ENCODE measurements around the gene UBP1. TPM values are rescaled to one million over a fixed set of nuclear protein-coding genes. Genes with fewer than 3 reads are reported as not detected.

Gene UBP1
- total and polyA plus RNA-seq, 9 of the 15 experiments (the other 6 are each of a cell fraction or from before 2014, with no cell fraction given), result 13.6 to 143 (median 79.6) TPM

DNA sequence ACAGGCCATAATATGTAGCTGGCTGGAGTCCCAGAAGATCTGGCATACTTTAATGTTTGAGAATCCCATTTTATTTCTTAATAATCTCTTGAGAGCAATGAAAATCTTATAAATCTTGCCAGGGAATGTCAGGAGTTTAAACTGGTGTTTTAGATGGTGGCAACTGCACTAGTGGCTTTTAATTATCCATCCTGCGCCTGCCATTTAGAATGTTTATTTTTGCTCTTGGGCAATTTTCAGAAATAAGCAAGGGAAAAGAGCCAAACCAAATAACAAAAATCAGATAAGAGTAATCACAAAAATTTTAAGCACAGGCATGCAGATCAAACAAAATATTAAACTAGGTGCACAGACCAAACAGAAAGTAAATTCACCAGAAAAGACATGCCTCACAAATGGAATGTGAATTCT, 41.9 kb upstream of the UBP1 start:
- no peak for DNase-seq (ENCODE audit: extremely low read depth in 1 of 4, low spot score in 3 of 4)
- BruUV-seq (replicated peaks), result no TSS peak
- in situ Hi-C loops (cut with MboI), result no loop called here
- ChIA-PET CTCF (ENCODE audit: low intra/inter-chr PET ratio) (no interaction called here), POLR2A (no interaction called here)
- no peak overlapping the region for H3K27ac ChIP-seq (ENCODE audit: extremely low read depth, low read depth, low read length)
- H3K36me3 ChIP-seq (ENCODE audit: control insufficient read depth, insufficient read depth, low read length), result no peaks in the 10 kb centered on the region
- 46% methylated on average over 1 of the region's 1 CpG for WGBS (ENCODE audit: insufficient coverage, low coverage, missing lambda C conversion rate)
- TF ChIP-seq ZNF121 (CRISPR knock-in tag; conservative IDR thresholded peaks at IDR 0.05), result no peak
- TF ChIP-seq, protein P1, sequence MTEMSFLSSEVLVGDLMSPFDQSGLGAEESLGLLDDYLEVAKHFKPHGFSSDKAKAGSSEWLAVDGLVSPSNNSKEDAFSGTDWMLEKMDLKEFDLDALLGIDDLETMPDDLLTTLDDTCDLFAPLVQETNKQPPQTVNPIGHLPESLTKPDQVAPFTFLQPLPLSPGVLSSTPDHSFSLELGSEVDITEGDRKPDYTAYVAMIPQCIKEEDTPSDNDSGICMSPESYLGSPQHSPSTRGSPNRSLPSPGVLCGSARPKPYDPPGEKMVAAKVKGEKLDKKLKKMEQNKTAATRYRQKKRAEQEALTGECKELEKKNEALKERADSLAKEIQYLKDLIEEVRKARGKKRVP (CRISPR knock-in tag; IDR thresholded peaks at IDR 0.05), result no peak
- ATAC-seq, result no peak
- no peaks in the 10 kb centered on the region for H3K9me1 ChIP-seq (ENCODE audit: control insufficient read depth, insufficient read depth, low read length)
- no peak overlapping the region for H3K4me2 ChIP-seq (ENCODE audit: insufficient read depth, low read length)
- H4K20me1 ChIP-seq (replicated peaks; ENCODE audit: control insufficient read depth, insufficient read depth, low read length), result no peaks in the 10 kb centered on the region
- H3K79me2 ChIP-seq (ENCODE audit: control insufficient read depth, insufficient read depth, low read length), result no peaks in the 10 kb centered on the region
- FAIRE-seq, result no peak
- no peak overlapping the region for H3K4me3 ChIP-seq
- intact Hi-C loops (cut with micrococcal nuclease), result no loop called here
- H3K9ac ChIP-seq (ENCODE audit: insufficient read depth in 1 of 2, low read depth in 2 of 2, low read length in 2 of 2), result no peak overlapping the region
- H3K27me3 ChIP-seq (ENCODE audit: control insufficient read depth in 2 of 2, insufficient read depth in 2 of 2, low read length in 2 of 2), result no peaks in the 10 kb centered on the region
- H3K4me1 ChIP-seq (replicated peaks in 1 of 2; ENCODE audit: control insufficient read depth in 2 of 2, insufficient read depth in 2 of 2, low read length in 2 of 2), result peaks cover 0 to 4% of the 10 kb centered on the region in 2 experiments; a peak in 2 of 5 replicates
- no peaks in the 10 kb centered on the region for H3K9me3 ChIP-seq (replicated peaks; ENCODE audit: control insufficient read depth, insufficient read depth, low read depth, low read length)
- H2AFZ ChIP-seq (ENCODE audit: low read depth, low read length), result no peak overlapping the region

DNA sequence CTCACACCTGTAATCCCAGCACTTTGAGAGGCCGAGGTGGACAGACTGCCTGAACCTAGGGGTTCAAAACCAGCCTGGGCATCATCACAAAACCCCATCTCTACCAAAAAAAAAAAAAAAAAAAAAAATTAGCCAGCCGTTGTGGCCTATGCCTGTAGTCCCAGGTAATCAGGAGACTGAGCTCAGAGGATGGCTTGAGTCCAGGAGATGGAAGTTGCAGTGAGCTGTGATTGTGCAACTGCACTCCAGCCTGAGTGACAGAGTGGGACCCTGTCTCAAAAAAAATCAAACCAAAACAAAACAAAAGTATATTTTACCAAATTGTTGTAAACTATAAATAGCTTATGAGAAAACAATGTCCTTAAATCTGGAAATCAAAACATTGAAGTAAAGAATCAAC, 34.7 kb upstream of the UBP1 start:
- BruUV-seq (replicated peaks), result no TSS peak
- no peaks in the 10 kb centered on the region for H3K9me3 ChIP-seq (replicated peaks; ENCODE audit: control insufficient read depth, insufficient read depth, low read depth, low read length)
- H2AFZ ChIP-seq (ENCODE audit: low read depth, low read length), result no peak overlapping the region
- H3K4me3 ChIP-seq, result no peak overlapping the region
- DNase-seq (ENCODE audit: extremely low read depth in 1 of 4, low spot score in 3 of 4), result no peak
- no peaks in the 10 kb centered on the region for H4K20me1 ChIP-seq (replicated peaks; ENCODE audit: control insufficient read depth, insufficient read depth, low read length)
- no peaks in the 10 kb centered on the region for H3K36me3 ChIP-seq (ENCODE audit: control insufficient read depth, insufficient read depth, low read length)
- no peak overlapping the region for H3K9ac ChIP-seq (ENCODE audit: insufficient read depth in 1 of 2, low read depth in 2 of 2, low read length in 2 of 2)
- no peak overlapping the region for H3K4me2 ChIP-seq (ENCODE audit: insufficient read depth, low read length)
- ChIA-PET CTCF (ENCODE audit: low intra/inter-chr PET ratio) (no interaction called here), POLR2A (no interaction called here)
- H3K4me1 ChIP-seq (replicated peaks in 1 of 2; ENCODE audit: control insufficient read depth in 2 of 2, insufficient read depth in 2 of 2, low read length in 2 of 2), result peaks cover 0 to 4% of the 10 kb centered on the region in 2 experiments; a peak in 1 of 5 replicates
- no peaks in the 10 kb centered on the region for H3K79me2 ChIP-seq (ENCODE audit: control insufficient read depth, insufficient read depth, low read length)
- WGBS (ENCODE audit: insufficient coverage, low coverage, missing lambda C conversion rate), result 13% methylated on average over 2 of the region's 2 CpGs
- H3K27me3 ChIP-seq (ENCODE audit: control insufficient read depth in 2 of 2, insufficient read depth in 2 of 2, low read length in 2 of 2), result no peaks in the 10 kb centered on the region
- TF ChIP-seq YBX1 (IDR thresholded peaks at IDR 0.05) (no peak), NFRKB (IDR thresholded peaks at IDR 0.05; ENCODE audit: low read depth) (no peak), HMG20A (CRISPR knock-in tag; conservative IDR thresholded peaks at IDR 0.05) (no peak), CEBPB (tag; IDR thresholded peaks at IDR 0.05) (peak; percentile 63), ZNF507 (tag; conservative IDR thresholded peaks at IDR 0.05) (no peak), ILK (tag; IDR thresholded peaks at IDR 0.05; ENCODE audit: borderline replicate concordance, low read depth) (no peak), MTA2 (IDR thresholded peaks at IDR 0.05; ENCODE audit: low read depth) (no peak), CBX2 (IDR thresholded peaks at IDR 0.05; ENCODE audit: insufficient read depth, low read length, poor library complexity, severe bottlenecking) (no peak), ZFP36 (IDR thresholded peaks at IDR 0.05; ENCODE audit: low read depth, low read length, partially characterized antibody) (peak; percentile 65), CAMTA2 (CRISPR knock-in tag; conservative IDR thresholded peaks at IDR 0.05) (no peak), THRAP3 (IDR thresholded peaks at IDR 0.05; ENCODE audit: borderline replicate concordance) (no peak)
- TF ChIP-seq, protein P2, sequence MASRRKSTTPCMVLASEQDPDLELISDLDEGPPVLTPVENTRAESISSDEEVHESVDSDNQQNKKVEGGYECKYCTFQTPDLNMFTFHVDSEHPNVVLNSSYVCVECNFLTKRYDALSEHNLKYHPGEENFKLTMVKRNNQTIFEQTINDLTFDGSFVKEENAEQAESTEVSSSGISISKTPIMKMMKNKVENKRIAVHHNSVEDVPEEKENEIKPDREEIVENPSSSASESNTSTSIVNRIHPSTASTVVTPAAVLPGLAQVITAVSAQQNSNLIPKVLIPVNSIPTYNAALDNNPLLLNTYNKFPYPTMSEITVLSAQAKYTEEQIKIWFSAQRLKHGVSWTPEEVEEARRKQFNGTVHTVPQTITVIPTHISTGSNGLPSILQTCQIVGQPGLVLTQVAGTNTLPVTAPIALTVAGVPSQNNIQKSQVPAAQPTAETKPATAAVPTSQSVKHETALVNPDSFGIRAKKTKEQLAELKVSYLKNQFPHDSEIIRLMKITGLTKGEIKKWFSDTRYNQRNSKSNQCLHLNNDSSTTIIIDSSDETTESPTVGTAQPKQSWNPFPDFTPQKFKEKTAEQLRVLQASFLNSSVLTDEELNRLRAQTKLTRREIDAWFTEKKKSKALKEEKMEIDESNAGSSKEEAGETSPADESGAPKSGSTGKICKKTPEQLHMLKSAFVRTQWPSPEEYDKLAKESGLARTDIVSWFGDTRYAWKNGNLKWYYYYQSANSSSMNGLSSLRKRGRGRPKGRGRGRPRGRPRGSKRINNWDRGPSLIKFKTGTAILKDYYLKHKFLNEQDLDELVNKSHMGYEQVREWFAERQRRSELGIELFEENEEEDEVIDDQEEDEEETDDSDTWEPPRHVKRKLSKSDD (conservative IDR thresholded peaks at IDR 0.05; ENCODE audit: low read length), result no peak
- intact Hi-C loops (cut with micrococcal nuclease) (no loop called here), in situ Hi-C loops (cut with MboI) (no loop called here)
- H3K27ac ChIP-seq (ENCODE audit: extremely low read depth, low read depth, low read length), result no peak overlapping the region
- no peak for ATAC-seq
- FAIRE-seq, result no peak
- no peaks in the 10 kb centered on the region for H3K9me1 ChIP-seq (ENCODE audit: control insufficient read depth, insufficient read depth, low read length)
